Hepatic stellate cell (primary cell): ENCODE data around the gene MEP1B.

ENCODE experiments used
- DNase-seq: peaks from one replicate; pipeline ENCODE4 v3.0.0; 2011; ENCODE audit warnings: low spot score

The MEP1B gene

GRCh38 chr18:32267463-32267862, 77.6 kb downstream of the MEP1B start:
- no peak for DNase-seq
